ENCODE measurements around the gene EMC8.

EMC8 gene

DNA sequence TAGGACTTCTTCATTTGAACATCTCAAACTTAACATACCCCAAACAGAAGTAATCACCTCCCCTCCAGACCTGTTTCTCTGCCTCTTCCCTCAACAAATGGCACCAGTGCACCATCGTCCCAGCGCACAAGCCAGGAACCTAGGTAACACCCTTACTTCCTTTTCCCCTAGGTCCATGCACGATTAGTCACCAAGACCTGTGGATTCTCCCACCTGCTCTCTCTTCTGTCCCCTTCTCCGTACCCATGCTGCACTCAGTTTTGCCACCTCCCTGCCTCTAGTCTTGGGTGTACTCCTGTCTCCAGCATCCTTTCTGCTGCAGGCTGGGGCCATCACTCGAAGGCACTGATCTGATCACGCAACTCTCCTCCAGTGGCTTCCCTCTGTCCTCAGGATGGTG is 3.2 kb downstream of the EMC8 start:
- no peaks in the 10 kb centered on the region for H3K4me1 ChIP-seq (ENCODE audit: control insufficient read depth, low read depth, low read length)
- H3K9me3 ChIP-seq (ENCODE audit: control insufficient read depth, low read depth, low read length) = no peaks in the 10 kb centered on the region
- H3K27me3 ChIP-seq (ENCODE audit: control insufficient read depth, insufficient read depth, low read length) = no peaks in the 10 kb centered on the region
- no peak overlapping the region for H3K27ac ChIP-seq (ENCODE audit: low read length)
- H3K36me3 ChIP-seq (ENCODE audit: control insufficient read depth, low read depth, low read length) = peaks cover 26% of the 10 kb centered on the region
- no peak overlapping the region for H3K4me3 ChIP-seq (ENCODE audit: low read length)
- no peak overlapping the region for H3K9ac ChIP-seq (ENCODE audit: low read length)

DNA sequence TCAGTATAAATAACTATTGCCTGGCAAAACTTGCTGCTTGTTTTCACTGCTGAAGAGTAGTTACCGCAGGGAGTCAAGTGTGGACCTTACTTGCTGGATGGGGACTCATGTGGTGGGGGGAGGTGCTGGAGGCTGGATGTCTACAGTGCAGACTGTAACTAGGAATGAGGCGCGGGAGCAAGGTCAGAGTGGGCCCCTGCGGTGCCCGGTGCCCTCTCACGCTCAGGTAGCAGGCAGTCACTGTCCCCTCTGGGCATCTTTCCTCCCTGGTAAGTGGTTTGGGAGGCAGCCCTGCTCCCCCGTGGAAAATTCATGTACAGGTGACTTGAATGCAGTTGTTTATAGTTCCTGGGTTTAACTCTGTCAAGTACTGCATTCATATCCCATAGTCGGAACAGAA is 4.6 kb downstream of the EMC8 start:
- Histone ChIP-seq H3K36me3 (ENCODE audit: control insufficient read depth, low read depth, low read length) (peaks cover 25% of the 10 kb centered on the region), H3K9ac (ENCODE audit: low read length) (no peak overlapping the region), H3K27ac (ENCODE audit: low read length) (no peak overlapping the region), H3K9me3 (ENCODE audit: control insufficient read depth, low read depth, low read length) (no peaks in the 10 kb centered on the region), H3K4me3 (ENCODE audit: low read length) (no peak overlapping the region), H3K4me1 (ENCODE audit: control insufficient read depth, low read depth, low read length) (no peaks in the 10 kb centered on the region), H3K27me3 (ENCODE audit: control insufficient read depth, insufficient read depth, low read length) (no peaks in the 10 kb centered on the region)

GRCh38 chr16:85793662-85794298 is 5.6 kb downstream of the EMC8 start:
- H3K4me3 ChIP-seq (ENCODE audit: low read length) = no peak overlapping the region
- H3K9ac ChIP-seq (ENCODE audit: low read length) = no peak overlapping the region
- no peaks in the 10 kb centered on the region for H3K4me1 ChIP-seq (ENCODE audit: control insufficient read depth, low read depth, low read length)
- no peaks in the 10 kb centered on the region for H3K27me3 ChIP-seq (ENCODE audit: control insufficient read depth, insufficient read depth, low read length)
- H3K36me3 ChIP-seq (ENCODE audit: control insufficient read depth, low read depth, low read length) = peaks cover 28% of the 10 kb centered on the region
- no peak overlapping the region for H3K27ac ChIP-seq (ENCODE audit: low read length)
- no peaks in the 10 kb centered on the region for H3K9me3 ChIP-seq (ENCODE audit: control insufficient read depth, low read depth, low read length)

- Histone ChIP-seq H3K27ac (ENCODE audit: low read length) (no peak overlapping the region), H3K4me1 (ENCODE audit: control insufficient read depth, low read depth, low read length) (no peaks in the 10 kb centered on the region), H3K4me3 (ENCODE audit: low read length) (no peak overlapping the region), H3K36me3 (ENCODE audit: control insufficient read depth, low read depth, low read length) (peaks cover 47% of the 10 kb centered on the region), H3K9ac (ENCODE audit: low read length) (no peak overlapping the region), H3K27me3 (ENCODE audit: control insufficient read depth, insufficient read depth, low read length) (no peaks in the 10 kb centered on the region), H3K9me3 (ENCODE audit: control insufficient read depth, low read depth, low read length) (no peaks in the 10 kb centered on the region)
These were observed 9.6 kb downstream of the EMC8 start for GRCh38 chr16:85789773-85790172.

DNA sequence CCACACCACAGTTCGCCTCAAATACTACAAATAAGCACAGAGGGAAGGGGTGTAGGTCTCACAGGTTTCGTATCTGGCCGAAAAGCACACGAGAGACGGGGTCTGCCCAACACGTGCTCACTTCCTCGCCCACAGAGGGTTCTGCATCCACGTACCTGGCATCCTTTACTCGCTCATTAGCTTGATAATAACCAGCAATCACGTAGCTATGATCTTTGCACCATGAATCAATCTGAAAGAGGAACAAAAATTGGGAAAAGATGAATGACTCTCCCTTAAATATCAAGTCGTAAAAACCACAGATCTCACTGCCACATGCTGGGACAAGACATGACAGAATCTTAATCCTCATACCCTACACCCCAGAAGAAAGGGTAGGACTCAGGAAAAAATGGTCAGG is 10.5 kb downstream of the EMC8 start:
- H3K36me3 ChIP-seq (ENCODE audit: control insufficient read depth, low read depth, low read length) = peaks cover 47% of the 10 kb centered on the region
- no peaks in the 10 kb centered on the region for H3K4me1 ChIP-seq (ENCODE audit: control insufficient read depth, low read depth, low read length)
- H3K9me3 ChIP-seq (ENCODE audit: control insufficient read depth, low read depth, low read length) = no peaks in the 10 kb centered on the region
- H3K27ac ChIP-seq (ENCODE audit: low read length) = no peak overlapping the region
- no peak overlapping the region for H3K4me3 ChIP-seq (ENCODE audit: low read length)
- H3K27me3 ChIP-seq (ENCODE audit: control insufficient read depth, insufficient read depth, low read length) = no peaks in the 10 kb centered on the region
- H3K9ac ChIP-seq (ENCODE audit: low read length) = no peak overlapping the region

GRCh38 chr16:85785927-85786326 is 13.4 kb downstream of the EMC8 start:
- Histone ChIP-seq H3K4me3 (ENCODE audit: low read length) (no peak overlapping the region), H3K9me3 (ENCODE audit: control insufficient read depth, low read depth, low read length) (no peaks in the 10 kb centered on the region), H3K4me1 (ENCODE audit: control insufficient read depth, low read depth, low read length) (no peaks in the 10 kb centered on the region), H3K27ac (ENCODE audit: low read length) (no peak overlapping the region), H3K9ac (ENCODE audit: low read length) (no peak overlapping the region), H3K27me3 (ENCODE audit: control insufficient read depth, insufficient read depth, low read length) (no peaks in the 10 kb centered on the region), H3K36me3 (ENCODE audit: control insufficient read depth, low read depth, low read length) (peaks cover 47% of the 10 kb centered on the region)

DNA sequence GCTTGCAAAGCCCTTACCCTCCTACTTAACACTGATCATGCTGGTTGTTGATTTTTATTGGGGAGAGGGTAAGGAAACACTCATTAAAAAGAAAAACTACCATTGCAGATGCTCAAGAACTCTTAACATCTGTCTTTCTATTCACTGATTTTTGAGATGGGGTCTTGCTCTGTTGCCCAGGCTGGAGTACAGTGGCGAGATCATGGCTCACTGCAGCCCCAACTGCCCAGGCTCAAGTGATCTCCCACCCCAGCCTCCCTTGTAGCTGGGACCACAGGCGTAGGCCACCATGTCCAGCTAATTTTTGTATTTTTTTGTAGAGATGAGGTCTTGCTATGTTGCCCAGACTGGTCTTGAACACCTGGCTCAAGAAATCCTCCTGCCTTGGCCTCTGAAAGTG is 14.5 kb downstream of the EMC8 start:
- no peaks in the 10 kb centered on the region for H3K4me1 ChIP-seq (ENCODE audit: control insufficient read depth, low read depth, low read length)
- no peak overlapping the region for H3K27ac ChIP-seq (ENCODE audit: low read length)
- H3K4me3 ChIP-seq (ENCODE audit: low read length) = no peak overlapping the region
- no peak overlapping the region for H3K9ac ChIP-seq (ENCODE audit: low read length)
- H3K36me3 ChIP-seq (ENCODE audit: control insufficient read depth, low read depth, low read length) = peaks cover 58% of the 10 kb centered on the region
- H3K27me3 ChIP-seq (ENCODE audit: control insufficient read depth, insufficient read depth, low read length) = no peaks in the 10 kb centered on the region
- H3K9me3 ChIP-seq (ENCODE audit: control insufficient read depth, low read depth, low read length) = no peaks in the 10 kb centered on the region

GRCh38 chr16:85783441-85783840 is 15.9 kb downstream of the EMC8 start:
- H3K27ac ChIP-seq (ENCODE audit: low read length) = no peak overlapping the region
- H3K4me3 ChIP-seq (ENCODE audit: low read length) = no peak overlapping the region
- H3K9ac ChIP-seq (ENCODE audit: low read length) = no peak overlapping the region
- H3K4me1 ChIP-seq (ENCODE audit: control insufficient read depth, low read depth, low read length) = no peaks in the 10 kb centered on the region
- no peaks in the 10 kb centered on the region for H3K27me3 ChIP-seq (ENCODE audit: control insufficient read depth, insufficient read depth, low read length)
- H3K9me3 ChIP-seq (ENCODE audit: control insufficient read depth, low read depth, low read length) = no peaks in the 10 kb centered on the region
- peaks cover 65% of the 10 kb centered on the region for H3K36me3 ChIP-seq (ENCODE audit: control insufficient read depth, low read depth, low read length)

DNA sequence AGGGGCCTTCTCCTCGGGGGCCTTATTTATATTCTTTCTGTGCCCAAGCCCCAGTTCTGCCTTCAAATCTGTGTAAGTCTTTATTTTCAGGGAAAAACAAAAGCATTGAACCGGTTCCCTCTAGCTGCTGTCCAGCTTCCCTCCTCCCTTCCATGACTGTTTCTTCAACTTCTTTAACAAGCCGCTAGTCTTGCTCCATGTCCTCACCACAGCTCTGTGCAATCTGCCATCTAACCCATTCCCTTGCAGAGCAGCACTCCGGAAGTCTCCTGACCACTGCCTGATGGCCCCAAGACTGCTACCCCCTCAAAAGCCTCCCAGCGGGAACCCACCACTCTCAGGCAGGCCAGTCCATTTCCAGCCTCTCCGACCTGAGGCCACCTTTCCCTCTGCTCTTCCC is 16.9 kb downstream of the EMC8 start:
- H3K9ac ChIP-seq (ENCODE audit: low read length) = no peak overlapping the region
- H3K27me3 ChIP-seq (ENCODE audit: control insufficient read depth, insufficient read depth, low read length) = no peaks in the 10 kb centered on the region
- no peaks in the 10 kb centered on the region for H3K9me3 ChIP-seq (ENCODE audit: control insufficient read depth, low read depth, low read length)
- no peaks in the 10 kb centered on the region for H3K4me1 ChIP-seq (ENCODE audit: control insufficient read depth, low read depth, low read length)
- H3K36me3 ChIP-seq (ENCODE audit: control insufficient read depth, low read depth, low read length) = peaks cover 64% of the 10 kb centered on the region
- no peak overlapping the region for H3K4me3 ChIP-seq (ENCODE audit: low read length)
- no peak overlapping the region for H3K27ac ChIP-seq (ENCODE audit: low read length)

GRCh38 chr16:85781695-85782370 is 17.5 kb downstream of the EMC8 start:
- H3K4me1 ChIP-seq (ENCODE audit: control insufficient read depth, low read depth, low read length) = no peaks in the 10 kb centered on the region
- H3K27me3 ChIP-seq (ENCODE audit: control insufficient read depth, insufficient read depth, low read length) = no peaks in the 10 kb centered on the region
- H3K9ac ChIP-seq (ENCODE audit: low read length) = no peak overlapping the region
- no peak overlapping the region for H3K4me3 ChIP-seq (ENCODE audit: low read length)
- H3K9me3 ChIP-seq (ENCODE audit: control insufficient read depth, low read depth, low read length) = no peaks in the 10 kb centered on the region
- H3K27ac ChIP-seq (ENCODE audit: low read length) = no peak overlapping the region
- peaks cover 59% of the 10 kb centered on the region for H3K36me3 ChIP-seq (ENCODE audit: control insufficient read depth, low read depth, low read length)

GRCh38 chr16:85781156-85781555 is 18.2 kb downstream of the EMC8 start:
- no peak overlapping the region for H3K27ac ChIP-seq (ENCODE audit: low read length)
- H3K9me3 ChIP-seq (ENCODE audit: control insufficient read depth, low read depth, low read length) = no peaks in the 10 kb centered on the region
- no peak overlapping the region for H3K4me3 ChIP-seq (ENCODE audit: low read length)
- H3K4me1 ChIP-seq (ENCODE audit: control insufficient read depth, low read depth, low read length) = no peaks in the 10 kb centered on the region
- no peaks in the 10 kb centered on the region for H3K27me3 ChIP-seq (ENCODE audit: control insufficient read depth, insufficient read depth, low read length)
- H3K9ac ChIP-seq (ENCODE audit: low read length) = no peak overlapping the region
- peaks cover 57% of the 10 kb centered on the region for H3K36me3 ChIP-seq (ENCODE audit: control insufficient read depth, low read depth, low read length)

DNA sequence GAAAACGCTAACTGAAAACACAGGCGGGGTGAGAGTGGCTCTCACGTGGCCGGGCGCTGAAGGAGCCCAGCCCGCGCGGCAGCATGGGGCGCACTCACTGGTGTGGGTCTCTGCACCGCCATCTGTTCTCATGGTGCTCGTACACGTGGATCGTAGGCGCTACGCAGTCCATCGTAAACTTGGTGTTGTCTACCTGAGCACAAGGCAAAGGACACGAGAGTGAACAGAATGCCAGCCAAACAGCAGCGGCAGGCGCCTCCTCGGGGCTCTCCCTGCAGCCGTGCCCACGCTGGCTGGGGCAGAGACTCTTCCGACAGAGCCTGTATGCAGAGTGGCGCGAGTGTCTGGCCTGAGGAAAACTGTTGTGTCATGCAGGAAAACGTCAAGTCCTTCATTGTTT is 19.1 kb downstream of the EMC8 start:
- H3K27me3 ChIP-seq (ENCODE audit: control insufficient read depth, insufficient read depth, low read length) = no peaks in the 10 kb centered on the region
- peaks cover 48% of the 10 kb centered on the region for H3K36me3 ChIP-seq (ENCODE audit: control insufficient read depth, low read depth, low read length)
- no peaks in the 10 kb centered on the region for H3K4me1 ChIP-seq (ENCODE audit: control insufficient read depth, low read depth, low read length)
- H3K9ac ChIP-seq (ENCODE audit: low read length) = no peak overlapping the region
- H3K9me3 ChIP-seq (ENCODE audit: control insufficient read depth, low read depth, low read length) = no peaks in the 10 kb centered on the region
- no peak overlapping the region for H3K27ac ChIP-seq (ENCODE audit: low read length)
- no peak overlapping the region for H3K4me3 ChIP-seq (ENCODE audit: low read length)

Data from iPS-18a (cell line).